Measurements from ENCODE around the gene KCNQ5.

Gene KCNQ5

DNA sequence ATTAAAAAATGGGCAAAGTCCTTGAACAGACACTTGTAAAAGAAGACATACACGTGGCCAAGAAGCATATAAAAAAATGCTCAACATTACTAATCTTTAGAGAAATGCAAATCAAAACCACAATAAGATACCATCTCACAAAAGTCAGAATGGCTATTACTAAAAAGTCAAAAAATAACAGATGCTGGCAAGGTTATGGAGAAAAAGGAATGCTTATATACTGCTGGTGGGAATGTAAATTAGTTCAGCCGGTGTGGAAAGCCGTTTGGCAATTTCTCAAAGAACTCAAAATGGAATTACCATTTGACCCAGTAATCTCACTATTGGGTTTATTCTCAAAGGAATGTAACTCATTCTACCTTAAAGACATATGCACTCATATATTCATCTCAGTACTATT, 436.9 kb downstream of the KCNQ5 start:
- DNase-seq (ENCODE audit: low spot score), result no peak

DNA sequence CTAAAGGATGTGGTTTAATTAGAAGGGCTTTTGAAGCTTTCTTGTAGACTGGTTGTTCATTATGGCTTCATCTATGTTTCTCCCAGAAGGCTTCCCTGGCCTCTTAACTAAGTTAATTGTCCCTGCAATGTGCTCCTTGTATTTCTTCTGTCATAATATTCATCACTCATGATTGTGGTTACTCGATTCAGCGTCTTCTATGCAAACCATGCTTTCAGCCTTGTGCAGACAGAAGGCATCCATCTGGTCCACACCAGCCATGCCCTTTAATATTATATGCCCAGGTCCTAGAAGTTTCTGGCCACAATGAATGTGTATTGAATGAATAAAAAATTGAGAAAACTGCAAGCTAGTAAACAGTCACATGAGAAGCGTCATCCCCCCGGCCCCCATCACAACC, 440.3 kb downstream of the KCNQ5 start:
- DNase-seq (ENCODE audit: low spot score), result no peak

DNA sequence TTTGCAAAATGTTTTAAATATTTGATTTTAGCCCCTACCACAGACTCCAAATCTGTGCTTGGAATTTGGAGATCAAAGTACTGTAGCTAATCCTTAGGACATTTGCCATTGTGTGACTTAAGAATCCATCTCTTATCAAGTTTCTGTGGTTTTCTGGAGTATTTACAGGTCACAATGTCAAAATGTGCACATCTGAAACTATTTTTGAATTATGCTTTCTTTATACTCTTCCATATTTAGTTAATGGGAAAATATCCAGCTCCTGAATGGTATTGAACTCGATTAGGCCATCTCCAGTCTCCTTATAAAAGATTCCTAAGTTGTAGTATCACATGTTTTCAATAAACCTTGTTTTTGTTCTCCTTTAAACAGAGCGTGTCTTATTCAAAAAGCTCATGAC, 441.0 kb downstream of the KCNQ5 start:
- DNase-seq (ENCODE audit: low spot score), result no peak

- no peak for DNase-seq (ENCODE audit: low spot score)
Measured at GRCh38 chr6:73064266-73064665, 442.4 kb downstream of the KCNQ5 start.

DNA sequence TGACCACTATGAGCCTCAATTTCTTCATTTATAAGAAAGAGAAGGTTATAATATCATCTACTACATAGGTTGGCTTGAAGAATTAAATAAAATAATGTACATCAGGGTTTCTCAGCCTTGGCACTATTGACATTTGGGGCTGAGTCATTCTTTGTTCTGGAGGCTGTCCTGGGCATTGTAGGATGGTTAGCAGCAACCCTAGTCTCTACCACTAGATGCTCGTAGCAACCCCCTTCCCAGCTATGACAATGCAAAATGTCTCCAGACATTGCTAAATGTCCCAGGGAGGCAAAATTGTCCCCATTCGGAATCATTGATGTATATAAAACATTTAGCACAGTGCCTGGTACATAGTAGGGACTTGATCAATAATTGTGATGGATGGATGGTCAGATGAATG, 451.4 kb downstream of the KCNQ5 start:
- no peak for DNase-seq (ENCODE audit: low spot score)

GRCh38 chr6:73074175-73074574, 452.3 kb downstream of the KCNQ5 start:
- DNase-seq (ENCODE audit: low spot score), result no peak

DNA sequence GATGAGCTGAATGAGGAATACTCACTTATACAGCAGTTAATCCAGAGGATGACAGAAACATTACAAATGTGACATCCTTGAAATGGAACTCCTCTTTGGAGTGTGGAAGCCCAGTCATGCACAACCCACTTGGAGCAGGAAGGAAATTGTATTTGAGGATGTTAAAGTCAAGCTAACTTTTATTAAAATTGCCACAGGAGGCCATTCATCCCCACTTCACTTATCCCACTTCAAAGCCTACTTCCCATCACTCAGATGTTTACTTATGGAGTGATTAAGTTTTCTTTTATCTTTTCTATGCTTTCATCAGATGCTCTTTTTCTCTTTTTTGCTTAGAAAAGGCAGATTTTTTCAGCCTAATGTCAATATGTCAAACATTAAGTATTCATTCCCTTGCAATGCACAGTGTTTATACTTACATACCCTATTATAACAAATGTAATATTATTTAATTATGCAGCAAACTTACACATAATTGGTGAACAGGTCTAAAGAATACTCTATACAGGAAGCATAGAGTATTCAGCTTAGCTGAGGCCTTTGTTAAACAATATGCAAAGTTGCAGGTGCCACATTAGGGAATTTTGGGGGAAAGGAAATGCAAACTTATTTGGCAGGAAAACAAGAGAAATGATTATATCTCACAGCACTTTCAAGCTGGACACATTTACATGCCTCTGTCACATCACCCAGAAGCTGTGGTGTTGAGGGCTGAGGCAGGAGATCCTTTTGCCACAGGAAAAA, 454.5 kb downstream of the KCNQ5 start:
- DNase-seq (ENCODE audit: low spot score), result no peak

- no peak for DNase-seq (ENCODE audit: low spot score)
Measured at GRCh38 chr6:73078333-73078862, 456.5 kb downstream of the KCNQ5 start.

DNA sequence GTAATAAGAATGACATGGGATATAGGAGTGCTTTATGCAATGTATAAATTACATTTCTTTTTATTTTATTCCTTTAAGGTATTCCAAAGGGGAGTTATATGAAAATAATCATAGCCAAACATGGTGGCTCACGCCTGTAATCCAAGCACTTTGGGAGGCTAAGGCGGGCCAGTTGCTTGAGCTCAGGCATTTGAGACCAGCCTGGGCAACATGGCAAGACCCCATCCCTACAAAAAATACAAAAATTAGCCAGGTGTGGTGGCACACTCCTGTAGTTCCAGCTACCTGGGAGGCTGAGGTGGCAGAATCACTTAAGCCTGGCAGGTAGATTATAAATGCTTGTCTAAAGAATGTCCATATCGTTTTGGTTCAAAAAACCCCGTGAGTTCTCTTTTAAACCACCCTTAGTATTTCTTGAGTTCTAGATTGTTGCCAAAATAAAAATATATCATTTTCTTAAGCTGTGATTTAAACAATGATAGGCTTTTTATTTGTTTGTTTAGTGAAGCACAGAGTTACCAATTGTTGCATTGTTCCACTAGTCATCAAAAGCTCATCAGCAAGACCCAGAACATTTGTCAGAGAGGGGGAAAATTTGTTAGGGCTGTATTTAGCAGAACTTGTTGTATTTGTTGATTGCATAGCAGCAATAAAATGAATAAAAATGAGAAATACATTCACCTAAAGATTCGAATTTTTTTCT, 457.2 kb downstream of the KCNQ5 start:
- no peak for DNase-seq (ENCODE audit: low spot score)

DNA sequence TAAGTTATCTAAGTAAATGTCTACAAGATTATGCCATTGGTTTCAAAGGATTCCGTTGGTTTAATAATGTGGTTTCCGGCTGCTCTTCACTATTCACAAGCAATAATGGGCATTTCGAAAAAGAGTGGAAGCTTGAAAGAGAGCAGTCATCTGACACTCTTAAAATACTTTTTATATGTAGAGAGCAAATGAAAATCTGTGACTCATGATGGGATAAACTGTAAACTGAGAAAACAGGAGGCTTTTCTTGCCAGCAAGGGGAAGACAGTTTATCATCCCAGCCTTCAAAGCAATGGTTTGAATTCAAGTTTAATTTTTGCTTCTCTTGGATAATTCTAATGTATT, 457.7 kb downstream of the KCNQ5 start:
- DNase-seq (ENCODE audit: low spot score), result no peak

DNA sequence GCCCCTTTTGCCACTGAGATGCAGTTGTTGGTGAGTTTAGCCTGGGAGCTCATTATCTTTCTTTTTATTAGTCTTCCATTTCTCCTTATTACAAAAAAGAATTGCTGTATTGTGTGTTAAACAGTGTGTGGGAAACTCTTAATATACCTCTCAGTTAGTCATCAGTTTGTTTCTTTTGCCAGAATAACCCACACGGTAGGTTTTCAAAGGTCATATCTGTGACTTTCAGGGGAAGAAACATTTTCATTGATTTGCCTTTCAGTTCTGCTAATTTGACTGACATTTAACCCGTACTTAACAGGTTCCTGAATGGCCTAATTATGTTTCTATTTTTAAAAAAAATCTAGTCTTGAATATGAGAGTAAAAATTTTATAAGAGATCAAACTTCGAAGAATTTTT, 458.1 kb downstream of the KCNQ5 start:
- DNase-seq (ENCODE audit: low spot score), result no peak

GRCh38 chr6:73081955-73082354, 460.1 kb downstream of the KCNQ5 start:
- no peak for DNase-seq (ENCODE audit: low spot score)

GRCh38 chr6:73083886-73084285, 462.0 kb downstream of the KCNQ5 start:
- DNase-seq (ENCODE audit: low spot score), result no peak

- DNase-seq (ENCODE audit: low spot score), result no peak
Measured at GRCh38 chr6:73085443-73085871, 463.6 kb downstream of the KCNQ5 start.

DNA sequence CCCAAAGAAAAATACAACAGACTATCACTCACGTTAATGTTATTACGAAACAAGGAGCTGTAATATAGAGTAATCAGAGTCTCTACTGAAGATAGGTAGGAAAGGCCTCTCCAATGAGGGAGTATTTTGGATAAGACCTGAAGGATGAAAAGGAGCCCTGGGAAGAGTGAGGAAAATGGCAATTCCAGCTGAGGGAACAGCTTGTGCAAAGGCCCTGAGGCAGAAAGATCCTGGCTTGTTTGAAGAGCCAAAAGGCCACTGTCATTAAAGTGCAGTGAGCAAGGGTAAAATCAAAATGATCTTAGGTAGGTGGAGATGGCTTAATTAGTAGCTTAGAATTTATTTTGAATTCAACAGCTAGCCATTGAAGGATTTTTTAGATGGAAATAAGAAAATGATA, 464.9 kb downstream of the KCNQ5 start:
- no peak for DNase-seq (ENCODE audit: low spot score)

- no peak for DNase-seq (ENCODE audit: low spot score)
Measured at GRCh38 chr6:73088138-73088813, 466.4 kb downstream of the KCNQ5 start.

GRCh38 chr6:73104921-73105320, 483.1 kb downstream of the KCNQ5 start:
- no peak for DNase-seq (ENCODE audit: low spot score)

DNA sequence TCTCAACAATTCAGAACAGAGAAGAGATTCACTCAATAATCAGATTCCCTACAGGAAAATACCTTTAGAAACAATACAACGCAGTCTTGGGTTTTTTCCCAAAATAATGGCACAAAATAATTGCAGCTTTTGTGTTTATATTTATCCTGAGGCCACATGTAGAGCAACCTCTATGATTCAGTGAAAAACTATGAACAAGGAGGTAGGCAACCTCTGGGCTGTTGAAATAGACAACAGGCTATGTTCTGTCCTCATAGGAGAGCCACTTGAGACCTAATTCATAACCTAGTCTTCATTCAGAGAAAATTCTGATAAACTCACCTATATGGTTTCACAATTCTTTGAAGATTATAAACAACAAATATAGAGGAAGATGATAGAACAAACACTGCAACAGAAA, 485.2 kb downstream of the KCNQ5 start:
- no peak for DNase-seq (ENCODE audit: low spot score)

DNA sequence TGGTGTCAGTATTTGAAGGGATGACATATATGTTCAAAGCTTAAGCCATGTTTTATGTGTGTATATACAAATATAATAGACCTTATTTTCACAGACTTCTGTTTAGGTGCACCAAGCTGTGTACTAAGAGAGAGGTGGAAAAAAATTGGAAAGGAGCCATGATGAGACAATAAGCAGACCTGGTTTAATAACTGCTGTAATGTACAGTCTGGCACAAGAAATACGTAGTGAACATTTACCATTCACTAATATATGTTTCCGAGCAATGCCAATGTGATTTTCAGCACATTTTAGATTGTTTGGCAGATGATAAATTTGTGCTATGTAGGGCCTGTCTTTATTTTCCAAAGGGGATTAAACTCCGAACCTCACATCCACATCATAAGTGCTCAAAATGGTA, 487.1 kb downstream of the KCNQ5 start:
- DNase-seq (ENCODE audit: low spot score), result no peak

GRCh38 chr6:73109659-73110058, 487.8 kb downstream of the KCNQ5 start:
- no peak for DNase-seq (ENCODE audit: low spot score)

- no peak for DNase-seq (ENCODE audit: low spot score)
Measured at GRCh38 chr6:73116330-73116729, 494.5 kb downstream of the KCNQ5 start.

DNA sequence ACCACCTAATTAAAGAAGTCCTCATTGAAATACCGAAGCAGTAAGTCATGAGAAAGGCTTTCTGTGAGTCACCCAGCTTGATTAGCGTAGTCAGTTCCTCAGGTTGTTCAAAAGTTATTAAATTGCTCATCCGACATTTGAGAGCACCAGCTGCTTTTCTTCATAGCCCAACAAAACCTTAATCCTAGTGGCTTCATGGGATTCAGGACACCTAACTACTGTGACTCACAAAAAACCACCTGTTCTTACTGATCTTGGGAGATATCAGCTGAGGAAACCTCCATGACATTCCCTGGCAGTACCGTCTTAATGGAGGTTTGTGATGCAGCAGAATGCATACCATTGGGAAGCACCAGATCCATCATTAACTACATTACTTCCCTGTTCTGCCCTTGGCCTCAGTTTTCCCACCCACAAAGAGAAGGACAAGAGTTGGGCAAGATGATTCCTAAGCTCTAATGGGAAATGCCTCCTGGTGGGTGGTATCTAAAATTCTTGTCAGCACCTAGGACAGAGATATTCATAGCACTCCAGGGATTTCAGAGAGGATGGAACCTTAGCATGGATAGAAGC, 499.6 kb downstream of the KCNQ5 start:
- no peak for DNase-seq (ENCODE audit: low spot score)

All from kidney capillary endothelial cell (primary cell).